Renal cortex interstitium (tissue), 11 donors: ENCODE measurements around the gene SLX4IP. TPM values are rescaled to one million over a fixed set of nuclear protein-coding genes. Genes with fewer than 3 reads are reported as not detected.

Source experiments
- DNase-seq, 11 donors: peaks; one replicate each; pipeline ENCODE4 v3.0.0-alpha.2; 2013; ENCODE audit warnings: low read depth in 9 of 11, low spot score in 4 of 11; ENCODE audit errors: extremely low read depth in 1 of 11
- polyA plus RNA-seq, 3 donors: library from polyadenylated mRNA; unstranded; fragments of 120-200 nt; gene quantifications; one replicate each; pipeline ENCODE4 v1.2.1, GENCODE V29; 2013; ENCODE audit not compliant: insufficient read length in 3 of 3

The SLX4IP gene
- polyA plus RNA-seq, 3 donors = 6.8 to 10.7 (median 8.3) TPM

- no peak for DNase-seq
Observed at GRCh38 chr20:10631126-10631525, 196.0 kb downstream of the SLX4IP start.

- DNase-seq = no peak
Observed at GRCh38 chr20:10632721-10633509, 197.8 kb downstream of the SLX4IP start.

- DNase-seq = no peak
Observed at GRCh38 chr20:10633718-10634117, 198.6 kb downstream of the SLX4IP start.

- DNase-seq = no peak
Observed at GRCh38 chr20:10634211-10634610, 199.1 kb downstream of the SLX4IP start.

- no peak for DNase-seq
Observed at GRCh38 chr20:10634683-10635411, 199.7 kb downstream of the SLX4IP start.

GRCh38 chr20:10635476-10636208, 200.5 kb downstream of the SLX4IP start:
- DNase-seq = no peak

GRCh38 chr20:10636326-10636818, 201.3 kb downstream of the SLX4IP start:
- no peak for DNase-seq

- DNase-seq = no peak
Observed at GRCh38 chr20:10637031-10637559, 202.0 kb downstream of the SLX4IP start.

- no peak for DNase-seq
Observed at GRCh38 chr20:10637563-10637962, 202.5 kb downstream of the SLX4IP start.

GRCh38 chr20:10639077-10639736, 204.1 kb downstream of the SLX4IP start:
- DNase-seq = no peak

GRCh38 chr20:10639737-10640556, 204.8 kb downstream of the SLX4IP start:
- no peak for DNase-seq

GRCh38 chr20:10640897-10641296, 205.8 kb downstream of the SLX4IP start:
- DNase-seq = no peak

GRCh38 chr20:10641467-10641866, 206.4 kb downstream of the SLX4IP start:
- DNase-seq = no peak

GRCh38 chr20:10641893-10642292, 206.8 kb downstream of the SLX4IP start:
- no peak for DNase-seq

- no peak for DNase-seq
Observed at GRCh38 chr20:10642856-10643559, 207.9 kb downstream of the SLX4IP start.

GRCh38 chr20:10643560-10643873, 208.4 kb downstream of the SLX4IP start:
- DNase-seq = no peak

GRCh38 chr20:10644458-10645204, 209.5 kb downstream of the SLX4IP start:
- no peak for DNase-seq
